Mesothelial cell of epicardium (in vitro differentiated cells): ENCODE results near the gene SH3GL3. TPM values are rescaled to one million over a fixed set of nuclear protein-coding genes. Genes with fewer than 3 reads are reported as not detected.

Experiments
- DNase-seq, 2 experiments: peaks; one replicate each; pipeline ENCODE4 v3.0.0; 2021; ENCODE audit warnings: low spot score in 2 of 2; ENCODE audit not compliant: unreplicated experiment in 2 of 2
- H3K27ac Mint-ChIP-seq: 2 replicates; pipeline ENCODE4 v1.8.0; 2021; ENCODE audit warnings: mixed read lengths
- H3K27me3 Mint-ChIP-seq: 2 replicates; pipeline ENCODE4 v1.8.0; 2021; ENCODE audit warnings: low read depth, mixed read lengths
- H3K36me3 Mint-ChIP-seq: 2 replicates; pipeline ENCODE4 v1.8.0; 2021; ENCODE audit warnings: mixed read lengths
- H3K4me1 Mint-ChIP-seq: 2 replicates; pipeline ENCODE4 v1.8.0; 2021; ENCODE audit warnings: mixed read lengths
- H3K4me3 Mint-ChIP-seq: 2 replicates; pipeline ENCODE4 v1.8.0; 2021; ENCODE audit warnings: mild to moderate bottlenecking, moderate library complexity, mixed read lengths
- H3K9me3 Mint-ChIP-seq: 2 replicates; pipeline ENCODE4 v1.8.0; 2021; ENCODE audit warnings: mixed read lengths
- total RNA-seq: library from RNA; stranded (reverse); gene quantifications from 3 replicates; pipeline ENCODE4 v1.2.1, GENCODE V29; 2021
- TF ChIP-seq, protein P1 (sequence below): fragments of 200-600 bp; sonication (generic); IDR thresholded peaks from one replicate; pipeline ENCODE4 v1.5.0; 2021; ENCODE audit warnings: antibody characterized with exemption; ENCODE audit not compliant: unreplicated experiment

SH3GL3 gene
- total RNA-seq, 1 donor from 2014 or later = 6.1 TPM

DNA sequence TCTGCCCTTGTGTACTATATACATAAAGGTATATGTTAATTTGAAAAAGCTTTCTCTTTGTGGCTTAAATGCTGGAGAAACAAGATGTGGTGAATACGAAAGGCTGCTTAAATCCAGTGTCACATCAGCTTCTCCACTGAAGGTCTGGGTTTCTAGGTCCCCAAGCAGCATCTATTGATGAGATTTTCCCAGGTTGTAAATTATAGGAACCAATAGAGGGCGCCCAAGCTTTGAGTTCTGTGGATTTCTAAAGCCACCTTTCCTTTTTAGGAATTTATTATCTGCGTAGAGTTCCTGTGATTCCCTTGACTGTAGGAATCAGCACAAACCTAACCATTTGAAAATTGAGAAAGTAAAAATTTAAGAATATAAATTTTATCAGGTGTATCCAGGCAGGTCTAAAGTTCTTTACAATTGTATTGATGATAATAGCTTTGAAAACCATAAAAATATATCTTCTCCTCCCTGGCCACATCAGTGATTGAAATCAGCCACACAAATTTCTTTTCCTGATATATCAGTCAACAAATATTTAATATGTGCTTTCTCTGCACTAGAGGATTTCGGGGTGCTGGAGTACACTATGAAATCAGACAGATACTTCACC lies 118.5 kb downstream of the SH3GL3 start:
- no peaks in the 10 kb centered on the region for H3K4me1 Mint-ChIP-seq
- H3K27me3 Mint-ChIP-seq = no peaks in the 10 kb centered on the region
- H3K9me3 Mint-ChIP-seq = peaks cover 6% of the 10 kb centered on the region
- H3K27ac Mint-ChIP-seq = no peak overlapping the region
- TF ChIP-seq, protein P1, sequence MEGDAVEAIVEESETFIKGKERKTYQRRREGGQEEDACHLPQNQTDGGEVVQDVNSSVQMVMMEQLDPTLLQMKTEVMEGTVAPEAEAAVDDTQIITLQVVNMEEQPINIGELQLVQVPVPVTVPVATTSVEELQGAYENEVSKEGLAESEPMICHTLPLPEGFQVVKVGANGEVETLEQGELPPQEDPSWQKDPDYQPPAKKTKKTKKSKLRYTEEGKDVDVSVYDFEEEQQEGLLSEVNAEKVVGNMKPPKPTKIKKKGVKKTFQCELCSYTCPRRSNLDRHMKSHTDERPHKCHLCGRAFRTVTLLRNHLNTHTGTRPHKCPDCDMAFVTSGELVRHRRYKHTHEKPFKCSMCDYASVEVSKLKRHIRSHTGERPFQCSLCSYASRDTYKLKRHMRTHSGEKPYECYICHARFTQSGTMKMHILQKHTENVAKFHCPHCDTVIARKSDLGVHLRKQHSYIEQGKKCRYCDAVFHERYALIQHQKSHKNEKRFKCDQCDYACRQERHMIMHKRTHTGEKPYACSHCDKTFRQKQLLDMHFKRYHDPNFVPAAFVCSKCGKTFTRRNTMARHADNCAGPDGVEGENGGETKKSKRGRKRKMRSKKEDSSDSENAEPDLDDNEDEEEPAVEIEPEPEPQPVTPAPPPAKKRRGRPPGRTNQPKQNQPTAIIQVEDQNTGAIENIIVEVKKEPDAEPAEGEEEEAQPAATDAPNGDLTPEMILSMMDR = peak; percentile 62
- DNase-seq = no peak
- H3K4me3 Mint-ChIP-seq = no peak overlapping the region
- peaks cover 7% of the 10 kb centered on the region for H3K36me3 Mint-ChIP-seq

DNA sequence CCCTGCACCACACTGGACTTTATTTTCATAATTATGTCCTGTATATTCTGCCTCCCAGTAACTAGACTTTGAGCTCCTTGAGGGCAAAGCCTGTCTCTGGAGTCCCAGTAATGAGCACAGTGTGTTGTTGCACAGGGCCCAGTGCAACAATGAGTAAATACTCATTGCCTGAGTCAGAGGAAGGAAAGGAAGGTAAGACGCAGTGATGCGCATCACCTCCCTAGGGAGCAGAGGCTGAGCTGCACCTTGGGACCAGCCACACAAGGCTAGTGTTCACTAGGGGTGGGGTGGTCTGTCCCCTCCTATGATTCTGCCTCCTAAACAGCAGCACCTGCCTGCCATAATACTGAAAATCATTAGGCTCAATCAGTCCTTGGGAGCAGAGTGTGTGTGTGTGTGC lies 120.2 kb downstream of the SH3GL3 start:
- H3K4me3 Mint-ChIP-seq = no peak overlapping the region
- H3K27ac Mint-ChIP-seq = no peak overlapping the region
- H3K27me3 Mint-ChIP-seq = no peaks in the 10 kb centered on the region
- peaks cover 6% of the 10 kb centered on the region for H3K9me3 Mint-ChIP-seq
- H3K36me3 Mint-ChIP-seq = peaks cover 7% of the 10 kb centered on the region
- DNase-seq = no peak
- H3K4me1 Mint-ChIP-seq = no peaks in the 10 kb centered on the region
- TF ChIP-seq, protein P1 = no peak

DNA sequence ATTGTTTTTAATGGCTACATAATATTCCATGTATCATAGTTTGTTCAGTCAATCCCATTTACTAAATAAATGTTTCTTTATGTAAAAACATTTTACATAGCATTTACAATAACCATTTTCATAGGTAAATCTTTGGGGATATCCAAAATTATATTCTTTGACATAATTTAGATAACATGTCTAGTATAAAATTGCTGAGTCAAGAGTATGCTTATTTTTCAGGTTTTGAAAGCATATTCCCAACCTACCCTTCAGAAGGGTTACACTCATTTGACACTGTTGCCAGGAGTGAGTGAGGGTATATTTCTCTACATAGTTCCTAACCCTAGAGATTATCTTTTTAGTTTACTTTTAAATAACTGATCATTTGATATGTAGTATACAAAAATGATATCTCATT lies 122.2 kb downstream of the SH3GL3 start:
- Mint-ChIP-seq H3K4me1 (no peaks in the 10 kb centered on the region), H3K27me3 (no peaks in the 10 kb centered on the region), H3K9me3 (peaks cover 6% of the 10 kb centered on the region), H3K27ac (no peak overlapping the region), H3K4me3 (no peak overlapping the region), H3K36me3 (peaks cover 7% of the 10 kb centered on the region)
- TF ChIP-seq, protein P1 = no peak
- DNase-seq = no peak

DNA sequence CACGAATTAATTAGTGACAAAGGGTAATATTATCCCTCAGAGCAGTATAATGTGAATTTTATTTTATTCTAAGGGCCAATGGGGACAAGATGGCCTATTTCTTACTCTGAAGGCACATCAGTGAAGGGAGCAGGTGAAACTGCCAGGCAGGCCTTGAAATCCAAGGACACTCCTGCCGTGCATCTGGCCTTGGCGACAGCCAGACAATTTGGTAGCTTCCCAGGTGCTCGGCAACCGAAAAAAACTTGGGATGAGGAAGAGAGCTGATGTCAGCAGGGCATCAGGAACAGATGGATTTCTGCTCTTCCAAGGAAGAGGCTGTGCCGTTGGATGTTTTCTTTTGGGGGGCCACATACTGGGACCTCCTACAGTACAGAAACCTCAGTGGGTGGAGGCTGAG lies 123.6 kb downstream of the SH3GL3 start:
- no peaks in the 10 kb centered on the region for H3K4me1 Mint-ChIP-seq
- H3K36me3 Mint-ChIP-seq = peaks cover 7% of the 10 kb centered on the region
- peaks cover 6% of the 10 kb centered on the region for H3K9me3 Mint-ChIP-seq
- no peaks in the 10 kb centered on the region for H3K27me3 Mint-ChIP-seq
- H3K27ac Mint-ChIP-seq = no peak overlapping the region
- TF ChIP-seq, protein P1 = no peak
- H3K4me3 Mint-ChIP-seq = no peak overlapping the region
- no peak for DNase-seq

DNA sequence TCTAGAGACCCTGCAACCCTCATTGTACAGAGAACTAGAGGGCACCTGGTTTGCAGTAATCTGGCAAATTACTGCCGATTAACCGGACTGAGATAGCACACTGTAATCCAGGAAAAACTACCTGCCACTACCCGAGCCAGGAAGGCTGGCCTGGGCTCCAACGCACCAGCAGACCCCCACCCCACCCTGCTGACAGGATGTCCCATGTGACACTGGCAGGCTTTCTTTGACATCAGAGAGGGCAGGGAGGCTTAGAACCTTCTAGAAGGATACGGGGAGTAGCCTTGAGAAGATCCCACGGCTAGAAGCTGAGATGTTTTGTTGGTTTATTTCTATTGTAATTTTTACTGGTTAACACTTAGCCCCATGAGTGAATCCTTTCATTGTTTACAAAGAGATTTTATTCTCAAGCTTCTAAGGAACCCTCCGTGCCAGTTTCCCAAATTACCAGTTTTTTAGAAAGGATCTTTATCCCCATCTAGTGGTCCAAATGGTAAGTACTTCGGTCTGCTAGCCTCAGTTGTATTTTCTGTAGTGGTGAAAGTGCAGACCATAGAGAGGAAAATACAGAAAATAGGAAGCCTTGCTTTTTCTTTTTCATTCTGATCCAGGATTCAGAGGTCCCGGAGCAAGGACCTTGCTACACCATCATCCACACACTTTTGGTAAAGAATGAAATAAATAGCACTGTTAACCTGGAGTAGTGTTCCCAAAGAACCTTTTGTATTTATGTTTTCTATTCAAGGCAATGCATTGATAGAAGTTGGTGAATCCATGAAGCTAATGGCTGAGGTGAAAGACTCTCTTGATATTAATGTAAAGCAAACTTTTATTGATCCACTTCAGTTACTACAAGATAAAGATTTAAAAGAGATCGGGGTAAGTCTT lies 124.9 kb downstream of the SH3GL3 start:
- Mint-ChIP-seq H3K4me3 (no peak overlapping the region), H3K27ac (no peak overlapping the region), H3K27me3 (no peaks in the 10 kb centered on the region), H3K9me3 (peaks cover 6% of the 10 kb centered on the region), H3K36me3 (peaks cover 7% of the 10 kb centered on the region), H3K4me1 (no peaks in the 10 kb centered on the region)
- no peak for DNase-seq
- TF ChIP-seq, protein P1 = peak; percentile 43
